Epithelial cell of proximal tubule (primary cell): Measurements from ENCODE around the gene KLK15. TPM values are rescaled to one million over a fixed set of nuclear protein-coding genes. Genes with fewer than 3 reads are reported as not detected.

ENCODE experiments used
- DNase-seq: peaks from one replicate; pipeline ENCODE4 v3.0.0-alpha.2; 2011; ENCODE audit warnings: low read depth
- H3K4me3 ChIP-seq: 2 replicates; pipeline ENCODE4 v1.5.1; 2011; ENCODE audit warnings: low read depth, mild to moderate bottlenecking, low read length
- total RNA-seq: library from RNA; depleted of rRNA; stranded (reverse); fragments of >200 nt; gene quantifications from 2 replicates; pipeline ENCODE4 v1.2.3, GENCODE V29; 2015
- TF ChIP-seq, protein P1 (sequence below): conservative IDR thresholded peaks from 2 replicates; pipeline ENCODE4 v1.5.1; 2012; ENCODE audit warnings: low read depth, mild to moderate bottlenecking, low read length

KLK15 gene
- total RNA-seq, 1 donor from 2014 or later, result not detected

DNA sequence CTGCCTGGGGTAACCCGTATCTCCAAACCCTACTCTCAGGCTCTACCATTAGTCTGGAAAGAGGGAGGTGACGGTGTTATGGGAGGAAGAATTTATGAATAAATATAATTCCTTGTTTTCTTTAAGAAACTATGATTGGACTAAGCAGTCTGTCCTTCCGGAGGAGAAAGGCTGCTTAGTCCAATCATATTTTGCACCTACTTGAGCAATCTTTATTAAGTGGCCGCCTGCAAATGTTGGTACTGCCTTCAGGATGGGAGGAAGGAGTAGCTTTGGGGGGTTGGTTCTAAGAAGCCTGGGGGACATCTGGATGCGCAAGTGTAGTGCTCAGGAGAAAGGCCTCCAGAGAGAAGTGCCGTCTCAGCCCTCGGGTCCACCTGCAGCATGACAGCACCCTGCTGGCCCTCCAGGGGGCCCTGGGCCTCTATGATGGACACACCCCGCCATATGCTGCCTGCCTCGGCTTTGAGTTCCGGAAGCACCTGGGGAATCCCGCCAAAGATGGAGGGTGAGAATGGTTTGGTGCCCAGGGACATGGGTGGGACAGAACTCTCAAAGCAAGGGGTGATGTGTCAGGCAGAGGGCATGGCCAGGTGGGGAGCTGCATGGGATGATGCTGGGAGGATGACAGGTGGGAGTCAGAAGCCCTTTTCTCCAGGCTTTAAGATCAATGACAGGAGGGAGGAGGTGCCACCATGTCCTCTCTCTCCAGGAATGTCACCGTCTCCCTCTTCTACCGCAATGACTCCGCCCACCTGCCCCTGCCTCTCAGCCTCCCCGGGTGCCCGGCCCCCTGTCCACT is 39.1 kb downstream of the KLK15 start:
- no peak overlapping the region for H3K4me3 ChIP-seq
- TF ChIP-seq, protein P1, sequence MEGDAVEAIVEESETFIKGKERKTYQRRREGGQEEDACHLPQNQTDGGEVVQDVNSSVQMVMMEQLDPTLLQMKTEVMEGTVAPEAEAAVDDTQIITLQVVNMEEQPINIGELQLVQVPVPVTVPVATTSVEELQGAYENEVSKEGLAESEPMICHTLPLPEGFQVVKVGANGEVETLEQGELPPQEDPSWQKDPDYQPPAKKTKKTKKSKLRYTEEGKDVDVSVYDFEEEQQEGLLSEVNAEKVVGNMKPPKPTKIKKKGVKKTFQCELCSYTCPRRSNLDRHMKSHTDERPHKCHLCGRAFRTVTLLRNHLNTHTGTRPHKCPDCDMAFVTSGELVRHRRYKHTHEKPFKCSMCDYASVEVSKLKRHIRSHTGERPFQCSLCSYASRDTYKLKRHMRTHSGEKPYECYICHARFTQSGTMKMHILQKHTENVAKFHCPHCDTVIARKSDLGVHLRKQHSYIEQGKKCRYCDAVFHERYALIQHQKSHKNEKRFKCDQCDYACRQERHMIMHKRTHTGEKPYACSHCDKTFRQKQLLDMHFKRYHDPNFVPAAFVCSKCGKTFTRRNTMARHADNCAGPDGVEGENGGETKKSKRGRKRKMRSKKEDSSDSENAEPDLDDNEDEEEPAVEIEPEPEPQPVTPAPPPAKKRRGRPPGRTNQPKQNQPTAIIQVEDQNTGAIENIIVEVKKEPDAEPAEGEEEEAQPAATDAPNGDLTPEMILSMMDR, result peak; percentile 24
- DNase-seq, result no peak

DNA sequence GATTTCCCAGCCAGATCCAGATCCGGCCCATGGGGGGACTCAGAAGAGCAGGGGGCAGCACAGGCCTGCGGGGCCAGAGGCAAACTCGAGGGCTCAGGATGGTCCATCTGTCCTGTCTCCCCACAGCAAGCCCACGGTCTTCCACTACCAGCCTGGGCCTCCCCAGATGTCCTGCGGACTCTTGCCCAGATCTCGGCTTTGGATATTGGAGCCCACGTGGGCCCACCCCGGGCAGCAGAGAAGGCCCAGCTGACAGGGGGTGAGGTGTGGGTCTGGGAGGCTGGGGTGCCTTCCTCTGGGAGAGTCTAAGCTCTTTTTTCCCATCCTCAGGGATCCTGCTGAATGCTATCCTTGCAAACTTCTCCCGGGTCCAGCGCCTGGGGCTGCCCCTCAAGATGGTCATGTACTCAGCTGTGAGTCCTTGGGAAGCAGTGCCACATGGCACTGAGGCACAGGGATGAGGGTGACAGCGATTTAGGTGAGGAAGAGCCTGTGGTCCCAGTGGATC is 39.8 kb downstream of the KLK15 start:
- TF ChIP-seq, protein P1, result no peak
- H3K4me3 ChIP-seq, result no peak overlapping the region
- no peak for DNase-seq

DNA sequence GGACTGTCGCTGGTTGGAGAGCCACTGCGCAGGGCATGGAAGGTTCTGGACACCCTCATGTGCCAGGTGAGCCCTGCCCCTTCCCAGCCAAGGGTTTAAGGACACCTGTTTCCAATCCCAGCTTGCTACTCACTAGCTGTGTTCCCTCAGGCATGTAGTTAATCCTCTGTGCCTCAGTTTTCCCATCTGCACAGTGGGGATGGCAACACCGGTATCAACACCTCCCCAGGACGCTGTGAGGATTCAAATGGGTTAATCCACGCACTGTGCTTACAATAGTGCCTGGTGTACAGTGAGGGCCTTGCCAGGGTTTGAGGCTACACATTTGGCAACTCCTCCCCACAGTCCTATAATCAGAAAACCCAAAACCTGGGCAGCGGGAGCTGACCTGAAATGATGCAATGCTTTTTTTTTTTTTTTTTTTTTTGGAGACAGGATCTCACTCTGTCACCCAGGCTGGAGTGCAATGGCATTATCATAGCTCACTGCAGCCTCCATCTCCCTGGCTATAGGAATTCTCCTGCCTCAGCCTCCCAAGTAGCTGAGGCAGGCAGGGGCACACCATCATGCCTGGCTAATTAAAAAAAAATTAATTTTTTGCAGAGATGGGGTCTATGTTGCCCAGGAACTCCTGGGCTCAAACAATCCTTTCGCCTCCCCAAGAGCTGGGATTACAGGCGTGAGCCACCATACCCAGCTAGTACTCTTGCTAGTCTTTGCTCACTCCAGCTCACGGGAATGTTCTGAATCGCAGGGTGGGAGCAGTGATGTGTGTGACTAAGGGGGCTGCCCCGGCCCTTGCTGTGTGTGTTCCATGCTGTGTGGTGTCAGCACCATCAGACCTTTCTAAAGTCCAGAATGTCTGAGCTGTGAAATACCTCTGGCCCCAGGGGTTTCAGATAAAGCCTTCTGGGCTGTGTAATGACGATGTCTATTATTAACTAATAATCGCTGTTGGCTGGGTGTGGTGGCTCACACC is 40.8 kb downstream of the KLK15 start:
- H3K4me3 ChIP-seq, result no peak overlapping the region
- DNase-seq, result no peak
- TF ChIP-seq, protein P1, result no peak

DNA sequence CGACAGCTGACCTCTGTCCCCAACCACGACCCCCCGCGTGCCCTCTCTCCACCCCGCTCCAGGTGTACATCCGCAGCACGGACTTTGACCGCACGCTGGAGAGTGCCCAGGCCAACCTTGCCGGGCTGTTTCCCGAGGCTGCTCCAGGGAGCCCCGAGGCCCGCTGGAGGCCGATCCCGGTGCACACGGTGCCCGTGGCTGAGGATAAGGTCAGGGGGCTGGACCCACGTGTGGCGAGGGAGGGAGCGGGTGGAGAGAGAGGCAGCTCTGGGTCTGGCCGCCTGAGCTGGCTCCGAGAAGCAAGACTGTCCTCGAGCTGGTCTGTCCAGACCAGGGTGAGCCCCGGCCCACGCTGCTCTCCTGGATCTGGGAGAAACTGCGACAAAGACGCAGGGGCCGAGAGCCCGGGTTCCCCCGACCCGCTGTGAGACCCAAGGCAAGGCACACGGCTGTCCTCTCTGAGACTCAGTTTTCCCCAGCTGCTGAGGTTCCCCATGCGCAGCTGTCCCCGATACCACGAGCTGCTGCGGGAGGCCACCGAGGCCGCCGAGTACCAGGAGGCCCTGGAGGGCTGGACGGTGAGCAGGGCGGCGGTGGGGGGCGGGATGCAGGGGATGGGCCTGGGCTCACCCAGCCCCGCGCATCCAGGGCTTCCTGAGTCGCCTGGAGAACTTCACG is 41.6 kb downstream of the KLK15 start:
- TF ChIP-seq, protein P1, result no peak
- DNase-seq, result no peak
- no peak overlapping the region for H3K4me3 ChIP-seq

DNA sequence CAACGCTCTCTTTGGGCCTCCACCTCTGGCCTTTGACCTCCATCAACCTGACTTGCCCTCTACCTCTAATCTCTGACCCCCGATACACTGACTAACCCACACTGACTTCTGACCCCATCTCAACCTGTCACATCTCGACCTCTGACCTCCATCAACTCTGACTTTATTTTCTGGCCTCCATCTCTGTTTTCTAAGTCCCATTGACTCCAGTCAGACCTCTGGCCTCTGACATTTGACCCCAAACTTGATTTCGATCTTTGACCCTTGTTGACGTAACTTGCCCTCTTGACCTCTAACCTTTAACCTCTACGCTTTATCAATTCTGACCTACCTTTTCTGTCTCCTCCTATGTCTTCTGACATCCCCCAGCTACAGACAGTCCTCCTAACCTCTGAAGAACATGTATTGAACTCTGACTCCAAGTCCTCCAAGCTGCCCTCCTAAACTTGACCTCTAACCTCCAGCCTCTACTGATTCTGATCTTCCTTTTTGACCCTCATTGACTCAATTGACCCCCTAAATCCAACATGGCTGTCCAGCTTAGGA is 42.4 kb downstream of the KLK15 start:
- no peak overlapping the region for H3K4me3 ChIP-seq
- DNase-seq, result no peak
- TF ChIP-seq, protein P1, result no peak

DNA sequence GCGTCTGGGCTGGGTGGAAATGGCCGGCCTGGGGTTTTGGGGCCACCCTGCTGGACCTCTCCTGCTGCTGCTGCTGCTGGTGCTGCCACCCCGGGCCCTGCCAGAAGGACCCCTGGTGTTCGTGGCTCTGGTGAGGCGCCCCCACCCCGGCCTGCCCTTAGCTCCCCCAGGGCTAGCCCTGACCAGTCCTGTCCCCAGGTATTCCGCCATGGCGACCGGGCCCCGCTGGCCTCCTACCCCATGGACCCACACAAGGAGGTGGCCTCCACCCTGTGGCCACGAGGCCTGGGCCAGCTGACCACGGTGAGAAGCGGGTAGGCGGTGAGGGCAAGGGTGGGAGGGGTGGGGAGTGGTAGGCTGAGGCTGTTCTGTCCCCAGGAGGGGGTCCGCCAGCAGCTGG is 43.0 kb downstream of the KLK15 start, which contains the start of gene ACP4:
Gene ACP4 (plus strand): TSS at position 20 of the 400 bp plus-strand sequence. CDS start 0 bp downstream, at position 20.
- no peak within 1 kb of the TSS for H3K4me3 ChIP-seq
- TF ChIP-seq, protein P1, result no peak
- DNase-seq, result no peak
